Mesothelial cell of epicardium (in vitro differentiated cells): ENCODE results near the gene FHL3. TPM values are rescaled to one million over a fixed set of nuclear protein-coding genes. Genes with fewer than 3 reads are reported as not detected.

Experiments used
- DNase-seq, 2 experiments: peaks; one replicate each; pipeline ENCODE4 v3.0.0; 2021; ENCODE audit warnings: low spot score in 2 of 2; ENCODE audit not compliant: unreplicated experiment in 2 of 2
- H3K27ac Mint-ChIP-seq: 2 replicates; pipeline ENCODE4 v1.8.0; 2021; ENCODE audit warnings: mixed read lengths
- H3K27me3 Mint-ChIP-seq: 2 replicates; pipeline ENCODE4 v1.8.0; 2021; ENCODE audit warnings: low read depth, mixed read lengths
- H3K36me3 Mint-ChIP-seq: 2 replicates; pipeline ENCODE4 v1.8.0; 2021; ENCODE audit warnings: mixed read lengths
- H3K4me1 Mint-ChIP-seq: 2 replicates; pipeline ENCODE4 v1.8.0; 2021; ENCODE audit warnings: mixed read lengths
- H3K4me3 Mint-ChIP-seq: 2 replicates; pipeline ENCODE4 v1.8.0; 2021; ENCODE audit warnings: mild to moderate bottlenecking, moderate library complexity, mixed read lengths
- H3K9me3 Mint-ChIP-seq: 2 replicates; pipeline ENCODE4 v1.8.0; 2021; ENCODE audit warnings: mixed read lengths
- CTCF ChIP-seq: fragments of 200-600 bp; sonication (generic); IDR thresholded peaks from one replicate; pipeline ENCODE4 v1.5.0; 2021; ENCODE audit warnings: antibody characterized with exemption; ENCODE audit not compliant: unreplicated experiment
- total RNA-seq: library from RNA; stranded (reverse); gene quantifications from 3 replicates; pipeline ENCODE4 v1.2.1, GENCODE V29; 2021

The FHL3 gene
- total RNA-seq, 1 donor from 2014 or later: 50.6 TPM

DNA sequence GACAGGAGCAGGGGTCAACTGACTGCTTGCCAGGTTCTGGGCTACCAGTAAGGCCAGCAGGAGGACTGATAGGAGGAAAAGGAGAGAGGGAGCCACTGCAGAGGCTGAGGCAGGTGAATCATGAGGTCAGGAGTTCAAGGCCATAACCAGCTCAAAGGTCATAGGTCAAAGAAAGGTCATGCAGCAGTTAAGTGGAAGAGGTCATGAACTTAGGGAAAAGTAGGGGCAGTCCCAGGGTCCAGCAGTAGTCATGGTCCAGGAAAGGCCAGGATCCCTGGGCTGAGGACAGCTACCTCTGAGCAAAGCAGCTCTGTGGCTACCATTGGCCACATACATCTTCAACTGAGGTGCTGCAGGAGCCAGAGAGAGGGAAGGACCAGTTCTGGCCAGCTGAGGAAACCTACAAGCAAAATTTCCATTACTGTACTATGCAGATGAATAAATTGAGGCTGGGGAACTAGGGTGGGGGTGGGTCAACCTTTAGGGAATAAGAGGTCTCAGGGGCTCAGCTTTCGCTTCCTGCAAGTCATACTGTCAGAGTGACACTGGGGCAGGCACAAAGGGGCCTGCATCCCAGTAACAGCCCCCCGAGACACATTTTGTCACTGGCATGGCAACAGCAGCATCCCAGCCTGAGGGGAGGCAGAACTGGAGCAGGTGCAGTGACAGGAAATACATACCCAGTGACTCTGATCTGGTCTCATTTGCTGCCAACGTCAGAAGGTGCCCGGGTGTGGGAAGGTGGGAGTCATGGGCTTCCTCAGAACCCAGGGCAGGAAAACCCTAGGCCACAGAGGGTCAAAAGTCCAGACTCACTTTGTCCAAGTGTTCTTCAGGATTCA is 53.3 kb downstream of the FHL3 start:
- Mint-ChIP-seq H3K4me1 (peaks cover 2% of the 10 kb centered on the region), H3K9me3 (no peaks in the 10 kb centered on the region), H3K27me3 (no peaks in the 10 kb centered on the region)

GRCh38 chr1:37951041-37951782 is 54.1 kb downstream of the FHL3 start:
- Mint-ChIP-seq H3K27ac (no peak overlapping the region), H3K27me3 (no peaks in the 10 kb centered on the region), H3K4me1 (peaks cover 9% of the 10 kb centered on the region)

More for the DNA sequence above, 53.3 kb downstream of the FHL3 start:
- no peak for DNase-seq
- Mint-ChIP-seq H3K27ac (no peak overlapping the region), H3K4me3 (no peak overlapping the region), H3K36me3 (peaks cover 3% of the 10 kb centered on the region)
- TF ChIP-seq CTCF: no peak

DNA sequence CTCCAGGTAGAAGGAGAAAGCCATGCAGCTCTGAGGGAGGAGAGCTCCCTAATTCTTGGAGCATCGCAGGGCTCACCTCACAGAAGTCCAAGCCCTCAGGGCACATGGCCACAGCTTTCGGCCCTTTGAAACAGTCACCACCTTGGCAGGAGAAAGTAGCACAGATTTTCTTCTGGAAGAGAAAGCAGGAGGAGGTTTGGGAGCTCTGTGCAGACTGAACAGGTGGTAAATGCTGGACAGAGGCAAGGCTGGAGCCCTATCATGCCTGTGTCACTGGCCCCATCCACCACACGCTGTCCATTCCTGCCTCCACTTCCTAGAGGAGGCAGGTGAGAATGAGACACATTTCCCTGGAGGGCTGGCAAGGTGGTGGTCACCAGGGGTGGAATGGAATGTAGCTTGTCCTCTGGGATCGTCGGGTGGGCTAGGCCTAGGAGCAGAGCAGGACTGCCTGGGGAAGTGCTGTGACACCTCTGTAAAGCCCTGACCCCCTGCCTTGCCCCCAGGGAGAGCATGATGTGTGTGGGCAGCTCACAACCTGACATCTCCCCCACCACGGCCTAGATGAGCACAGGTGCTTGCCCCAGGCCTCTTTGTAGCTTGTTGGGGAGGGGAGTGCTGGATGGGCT is 55.7 kb downstream of the FHL3 start:
- Mint-ChIP-seq H3K9me3 (no peaks in the 10 kb centered on the region), H3K4me3 (no peak overlapping the region), H3K4me1 (peaks cover 15% of the 10 kb centered on the region), H3K36me3 (no peaks in the 10 kb centered on the region), H3K27ac (no peak overlapping the region), H3K27me3 (no peaks in the 10 kb centered on the region)
- no peak for TF ChIP-seq CTCF
- DNase-seq: no peak

More at GRCh38 chr1:37951041-37951782, 54.1 kb downstream of the FHL3 start:
- H3K9me3 Mint-ChIP-seq: no peaks in the 10 kb centered on the region
- DNase-seq: no peak
- H3K4me3 Mint-ChIP-seq: no peak overlapping the region
- no peak for TF ChIP-seq CTCF
- H3K36me3 Mint-ChIP-seq: peaks cover 1% of the 10 kb centered on the region

GRCh38 chr1:37948841-37949240 is 56.5 kb downstream of the FHL3 start:
- Mint-ChIP-seq H3K4me1 (peaks cover 15% of the 10 kb centered on the region), H3K4me3 (no peak overlapping the region), H3K9me3 (no peaks in the 10 kb centered on the region), H3K27me3 (no peaks in the 10 kb centered on the region), H3K36me3 (no peaks in the 10 kb centered on the region), H3K27ac (no peak overlapping the region)
- no peak for DNase-seq
- TF ChIP-seq CTCF: no peak

DNA sequence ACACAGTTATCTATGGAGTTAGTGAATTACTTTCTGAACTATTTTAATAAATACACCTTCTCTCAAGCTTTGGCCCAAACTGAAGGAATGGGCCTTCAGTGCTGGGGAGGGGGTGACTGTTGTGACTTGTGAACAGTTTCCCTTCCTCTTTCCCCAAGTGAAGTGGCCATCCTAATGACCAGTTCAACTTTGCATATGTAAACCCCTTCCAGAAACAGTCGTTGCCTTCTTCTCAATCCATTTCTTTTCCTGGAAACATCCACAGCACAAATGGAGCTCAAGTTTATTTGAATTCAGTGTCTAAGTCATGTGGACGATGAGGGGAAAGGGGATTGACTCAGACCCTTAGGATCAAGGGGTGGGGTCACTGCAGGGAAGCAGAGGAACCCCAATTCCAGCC is 57.1 kb downstream of the FHL3 start:
- H3K9me3 Mint-ChIP-seq: no peaks in the 10 kb centered on the region
- H3K27me3 Mint-ChIP-seq: no peaks in the 10 kb centered on the region
- DNase-seq: no peak
- no peak for TF ChIP-seq CTCF
- H3K4me3 Mint-ChIP-seq: no peak overlapping the region
- H3K4me1 Mint-ChIP-seq: peaks cover 15% of the 10 kb centered on the region
- peaks cover 3% of the 10 kb centered on the region for H3K36me3 Mint-ChIP-seq
- no peak overlapping the region for H3K27ac Mint-ChIP-seq
